Neural progenitor cell (in vitro differentiated cells): ENCODE results near the gene SIT1.

Source experiments
- EZH2 ChIP-seq: fragments of 200-600 bp; sonication (generic); IDR thresholded peaks from 2 replicates; pipeline ENCODE4 v1.6.1; 2017; ENCODE audit warnings: antibody characterized with exemption, mild to moderate bottlenecking, moderate library complexity
- TF ChIP-seq, protein P1 (sequence below): fragments of 200-600 bp; sonication (generic); IDR thresholded peaks from 2 replicates; pipeline ENCODE4 v1.5.1; 2017; ENCODE audit warnings: antibody characterized with exemption, mild to moderate bottlenecking

DNA sequence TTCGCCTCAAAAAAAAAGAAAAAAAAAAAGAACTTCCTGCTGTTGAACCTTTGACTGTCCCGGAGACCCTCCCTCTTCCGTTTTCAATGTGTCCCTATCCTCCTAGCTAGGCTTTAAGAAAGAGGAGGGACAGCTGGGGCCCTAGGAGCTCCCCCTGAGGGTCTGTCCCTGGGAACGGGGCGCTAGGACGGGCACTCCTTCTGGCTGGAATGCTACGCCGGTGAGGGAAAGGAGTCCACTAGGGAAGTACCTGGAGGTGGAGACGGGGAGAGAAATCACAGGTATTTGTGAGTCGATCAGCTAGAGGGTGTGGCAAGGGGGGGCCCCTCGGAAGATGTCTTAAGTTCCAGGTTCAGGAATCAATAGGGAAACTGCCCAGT, 4.6 kb downstream of the SIT1 start:
- TF ChIP-seq, protein P1, sequence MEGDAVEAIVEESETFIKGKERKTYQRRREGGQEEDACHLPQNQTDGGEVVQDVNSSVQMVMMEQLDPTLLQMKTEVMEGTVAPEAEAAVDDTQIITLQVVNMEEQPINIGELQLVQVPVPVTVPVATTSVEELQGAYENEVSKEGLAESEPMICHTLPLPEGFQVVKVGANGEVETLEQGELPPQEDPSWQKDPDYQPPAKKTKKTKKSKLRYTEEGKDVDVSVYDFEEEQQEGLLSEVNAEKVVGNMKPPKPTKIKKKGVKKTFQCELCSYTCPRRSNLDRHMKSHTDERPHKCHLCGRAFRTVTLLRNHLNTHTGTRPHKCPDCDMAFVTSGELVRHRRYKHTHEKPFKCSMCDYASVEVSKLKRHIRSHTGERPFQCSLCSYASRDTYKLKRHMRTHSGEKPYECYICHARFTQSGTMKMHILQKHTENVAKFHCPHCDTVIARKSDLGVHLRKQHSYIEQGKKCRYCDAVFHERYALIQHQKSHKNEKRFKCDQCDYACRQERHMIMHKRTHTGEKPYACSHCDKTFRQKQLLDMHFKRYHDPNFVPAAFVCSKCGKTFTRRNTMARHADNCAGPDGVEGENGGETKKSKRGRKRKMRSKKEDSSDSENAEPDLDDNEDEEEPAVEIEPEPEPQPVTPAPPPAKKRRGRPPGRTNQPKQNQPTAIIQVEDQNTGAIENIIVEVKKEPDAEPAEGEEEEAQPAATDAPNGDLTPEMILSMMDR = peak; percentile 36
- TF ChIP-seq EZH2 = no peak
